GM12878 (cell line): ENCODE measurements around the gene ATP6V1C2.

Experiments
- GABPA ChIP-seq: IDR thresholded peaks from 2 replicates; pipeline ENCODE4 v1.6.1; 2014; ENCODE audit warnings: antibody characterized with exemption, low read depth, mild to moderate bottlenecking, inconsistent platforms
- TF ChIP-seq, protein P1 (sequence below): fragments of 450-650 bp; IDR thresholded peaks from 2 replicates; pipeline ENCODE4 v1.6.1; 2016; ENCODE audit warnings: mild to moderate bottlenecking, moderate library complexity, borderline replicate concordance

DNA sequence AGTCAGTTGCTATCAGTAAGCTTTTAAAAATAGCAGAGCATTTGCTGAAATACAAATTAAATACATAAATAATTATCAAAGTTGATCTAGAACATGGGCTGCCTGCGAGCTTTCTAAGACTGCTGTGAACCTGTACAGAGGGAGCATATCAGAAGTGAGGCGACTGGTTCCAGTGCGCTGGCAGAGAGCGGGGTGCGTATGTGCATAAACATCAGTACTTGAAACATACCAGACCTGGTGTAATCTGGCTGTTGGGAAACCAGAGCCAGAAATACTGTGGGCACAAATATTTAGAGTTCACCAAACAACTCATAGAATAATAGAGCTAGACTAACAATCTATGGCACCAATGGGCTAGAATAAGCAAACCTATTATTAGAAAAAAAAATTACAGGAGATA lies 63.8 kb downstream of the ATP6V1C2 start:
- TF ChIP-seq, protein P1, sequence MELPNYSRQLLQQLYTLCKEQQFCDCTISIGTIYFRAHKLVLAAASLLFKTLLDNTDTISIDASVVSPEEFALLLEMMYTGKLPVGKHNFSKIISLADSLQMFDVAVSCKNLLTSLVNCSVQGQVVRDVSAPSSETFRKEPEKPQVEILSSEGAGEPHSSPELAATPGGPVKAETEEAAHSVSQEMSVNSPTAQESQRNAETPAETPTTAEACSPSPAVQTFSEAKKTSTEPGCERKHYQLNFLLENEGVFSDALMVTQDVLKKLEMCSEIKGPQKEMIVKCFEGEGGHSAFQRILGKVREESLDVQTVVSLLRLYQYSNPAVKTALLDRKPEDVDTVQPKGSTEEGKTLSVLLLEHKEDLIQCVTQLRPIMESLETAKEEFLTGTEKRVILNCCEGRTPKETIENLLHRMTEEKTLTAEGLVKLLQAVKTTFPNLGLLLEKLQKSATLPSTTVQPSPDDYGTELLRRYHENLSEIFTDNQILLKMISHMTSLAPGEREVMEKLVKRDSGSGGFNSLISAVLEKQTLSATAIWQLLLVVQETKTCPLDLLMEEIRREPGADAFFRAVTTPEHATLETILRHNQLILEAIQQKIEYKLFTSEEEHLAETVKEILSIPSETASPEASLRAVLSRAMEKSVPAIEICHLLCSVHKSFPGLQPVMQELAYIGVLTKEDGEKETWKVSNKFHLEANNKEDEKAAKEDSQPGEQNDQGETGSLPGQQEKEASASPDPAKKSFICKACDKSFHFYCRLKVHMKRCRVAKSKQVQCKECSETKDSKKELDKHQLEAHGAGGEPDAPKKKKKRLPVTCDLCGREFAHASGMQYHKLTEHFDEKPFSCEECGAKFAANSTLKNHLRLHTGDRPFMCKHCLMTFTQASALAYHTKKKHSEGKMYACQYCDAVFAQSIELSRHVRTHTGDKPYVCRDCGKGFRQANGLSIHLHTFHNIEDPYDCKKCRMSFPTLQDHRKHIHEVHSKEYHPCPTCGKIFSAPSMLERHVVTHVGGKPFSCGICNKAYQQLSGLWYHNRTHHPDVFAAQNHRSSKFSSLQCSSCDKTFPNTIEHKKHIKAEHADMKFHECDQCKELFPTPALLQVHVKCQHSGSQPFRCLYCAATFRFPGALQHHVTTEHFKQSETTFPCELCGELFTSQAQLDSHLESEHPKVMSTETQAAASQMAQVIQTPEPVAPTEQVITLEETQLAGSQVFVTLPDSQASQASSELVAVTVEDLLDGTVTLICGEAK = no peak
- no peak for TF ChIP-seq GABPA
